GM21528 (cell line): ENCODE measurements around the gene TTC5.
A peak's percentile ranks its signal among the peaks of the same experiment; 100 is the strongest.
"Not testable (repeated sequence)": the region's sequence is repeated elsewhere in the genome, so short reads cannot be mapped to it uniquely, and the experiment has no call there.

Source experiments
- ATAC-seq: cut with Tn5 transposase; IDR thresholded peaks from one replicate; pipeline ENCODE4 v1.9.1; 2021; ENCODE audit warnings: mild to moderate bottlenecking, moderate library complexity; ENCODE audit not compliant: unreplicated experiment, low FRiP score

TTC5 gene

GRCh38 chr14:20305265-20306078 lies at the start of gene TTC5:
TTC5 (minus strand) TSS chr14:20305951; CDS start chr14:20305937, 14 bp downstream.
- ATAC-seq, result peak; percentile 99

GRCh38 chr14:20350860-20351259 lies 45.1 kb upstream of the TTC5 start:
- no peak for ATAC-seq

GRCh38 chr14:20350282-20350681 lies 44.5 kb upstream of the TTC5 start:
- no peak for ATAC-seq

GRCh38 chr14:20347747-20348146 lies 42.0 kb upstream of the TTC5 start:
- no peak for ATAC-seq

GRCh38 chr14:20346713-20347112 lies 41.0 kb upstream of the TTC5 start:
- no peak for ATAC-seq

- no peak for ATAC-seq
These were observed 39.6 kb upstream of the TTC5 start for GRCh38 chr14:20345366-20345765.

GRCh38 chr14:20343862-20344220 lies 38.1 kb upstream of the TTC5 start:
- no peak for ATAC-seq

GRCh38 chr14:20343092-20343861 lies 37.5 kb upstream of the TTC5 start, which contains the start of gene PARP2:
PARP2 (plus strand) TSS chr14:20343635; CDS start chr14:20343642, 7 bp downstream.
- peak; percentile 92 for ATAC-seq

- no peak for ATAC-seq
These were observed 35.9 kb upstream of the TTC5 start for GRCh38 chr14:20341646-20342045.

GRCh38 chr14:20341032-20341431 lies 35.3 kb upstream of the TTC5 start:
- not testable (repeated sequence) for ATAC-seq

- ATAC-seq, result no peak
These were observed 28.3 kb upstream of the TTC5 start for GRCh38 chr14:20334017-20334416.

GRCh38 chr14:20333494-20333841 lies 27.7 kb upstream of the TTC5 start:
- ATAC-seq, result no peak

GRCh38 chr14:20332788-20333493 lies 27.2 kb upstream of the TTC5 start, which contains the start of gene CCNB1IP1:
CCNB1IP1 (minus strand) TSS chr14:20333279; CDS start chr14:20316523, 16,756 bp downstream.
- peak; percentile 93 for ATAC-seq

- no peak for ATAC-seq
These were observed 26.7 kb upstream of the TTC5 start for GRCh38 chr14:20332431-20332787.

- ATAC-seq, result no peak
These were observed 25.4 kb upstream of the TTC5 start for GRCh38 chr14:20331053-20331613.

GRCh38 chr14:20329355-20329754 lies 23.6 kb upstream of the TTC5 start:
- ATAC-seq, result no peak

- ATAC-seq, result no peak
These were observed 23.0 kb upstream of the TTC5 start for GRCh38 chr14:20328705-20329104.

- ATAC-seq, result no peak
These were observed 21.5 kb upstream of the TTC5 start for GRCh38 chr14:20327005-20327869.

- no peak for ATAC-seq
These were observed 12.0 kb upstream of the TTC5 start for GRCh38 chr14:20317720-20318119.

- ATAC-seq, result no peak
These were observed 8.3 kb upstream of the TTC5 start for GRCh38 chr14:20314026-20314425.
